RWPE2 (cell line): ENCODE results near the gene ZEB2.

Experiments used
- ATAC-seq: fragments of 200-7000 bp; cut with Tn5 transposase; 3 replicates; pipeline ENCODE4 v1.9.1; 2021; ENCODE audit warnings: low read depth
- DNase-seq: peaks from one replicate; pipeline ENCODE4 v3.0.0-alpha.2; 2020; ENCODE audit warnings: low spot score
- H3K27ac ChIP-seq: fragments of 450-650 bp; 2 replicates; pipeline ENCODE4 v1.5.1; 2017; ENCODE audit warnings: mild to moderate bottlenecking; ENCODE audit not compliant: poor library complexity, severe bottlenecking
- H3K27me3 ChIP-seq: fragments of 250-450 bp; sonication (Bioruptor Pico); 2 replicates; pipeline ENCODE4 v1.5.1; 2021; ENCODE audit warnings: mild to moderate bottlenecking, moderate library complexity; ENCODE audit not compliant: insufficient read depth, poor library complexity, severe bottlenecking
- H3K36me3 ChIP-seq: fragments of 250-450 bp; sonication (Bioruptor Pico); 2 replicates; pipeline ENCODE4 v1.5.1; 2020; ENCODE audit warnings: low read depth, mild to moderate bottlenecking, moderate library complexity
- H3K4me1 ChIP-seq: fragments of 250-450 bp; sonication (Bioruptor Pico); 2 replicates; pipeline ENCODE4 v1.5.1; 2021; ENCODE audit warnings: mild to moderate bottlenecking, moderate library complexity; ENCODE audit not compliant: insufficient read depth, poor library complexity, severe bottlenecking
- H3K4me3 ChIP-seq: fragments of 250-450 bp; sonication (Bioruptor Pico); 2 replicates; pipeline ENCODE4 v1.5.1; 2021; ENCODE audit warnings: mild to moderate bottlenecking, moderate library complexity; ENCODE audit not compliant: severe bottlenecking
- H3K9me3 ChIP-seq: fragments of 250-450 bp; sonication (Bioruptor Pico); 2 replicates; pipeline ENCODE4 v1.5.1; 2021; ENCODE audit warnings: mild to moderate bottlenecking, moderate library complexity; ENCODE audit not compliant: severe bottlenecking
- CTCF ChIP-seq: fragments of 450-650 bp; IDR thresholded peaks from one replicate; pipeline ENCODE4 v1.5.1; 2017; ENCODE audit warnings: mild to moderate bottlenecking, moderate library complexity; ENCODE audit not compliant: poor library complexity, severe bottlenecking

The ZEB2 gene

GRCh38 chr2:144550084-144550483, 30.2 kb upstream of the ZEB2 start:
- peaks cover 13% of the 10 kb centered on the region for H3K4me1 ChIP-seq
- DNase-seq (no peak), ATAC-seq (no peak)
- no peaks in the 10 kb centered on the region for H3K36me3 ChIP-seq
- H3K4me3 ChIP-seq: no peak overlapping the region
- H3K27me3 ChIP-seq: no peaks in the 10 kb centered on the region
- H3K27ac ChIP-seq: no peak overlapping the region
- no peaks in the 10 kb centered on the region for H3K9me3 ChIP-seq
- TF ChIP-seq CTCF: no peak

GRCh38 chr2:144548532-144549191, 28.7 kb upstream of the ZEB2 start:
- Histone ChIP-seq H3K27ac (no peak overlapping the region), H3K4me3 (no peak overlapping the region), H3K36me3 (no peaks in the 10 kb centered on the region), H3K27me3 (no peaks in the 10 kb centered on the region), H3K9me3 (no peaks in the 10 kb centered on the region), H3K4me1 (peaks cover 10% of the 10 kb centered on the region)
- DNase-seq: no peak
- no peak for TF ChIP-seq CTCF
- no peak for ATAC-seq

- no peak for TF ChIP-seq CTCF
- Histone ChIP-seq H3K9me3 (no peaks in the 10 kb centered on the region), H3K27ac (no peak overlapping the region), H3K36me3 (no peaks in the 10 kb centered on the region), H3K4me1 (peaks cover 6% of the 10 kb centered on the region), H3K27me3 (no peaks in the 10 kb centered on the region), H3K4me3 (no peak overlapping the region)
- DNase-seq (no peak), ATAC-seq (no peak)
These were observed 28.2 kb upstream of the ZEB2 start for GRCh38 chr2:144548088-144548487.

GRCh38 chr2:144547494-144547893, 27.6 kb upstream of the ZEB2 start:
- ATAC-seq: no peak
- DNase-seq: no peak
- Histone ChIP-seq H3K27me3 (no peaks in the 10 kb centered on the region), H3K9me3 (no peaks in the 10 kb centered on the region), H3K4me3 (no peak overlapping the region), H3K27ac (no peak overlapping the region), H3K36me3 (no peaks in the 10 kb centered on the region), H3K4me1 (no peaks in the 10 kb centered on the region)
- no peak for TF ChIP-seq CTCF

- Histone ChIP-seq H3K4me1 (no peaks in the 10 kb centered on the region), H3K36me3 (no peaks in the 10 kb centered on the region), H3K27me3 (no peaks in the 10 kb centered on the region), H3K27ac (no peak overlapping the region), H3K9me3 (no peaks in the 10 kb centered on the region), H3K4me3 (no peak overlapping the region)
- no peak for TF ChIP-seq CTCF
- ATAC-seq: no peak
- DNase-seq: no peak
These were observed 27.0 kb upstream of the ZEB2 start for GRCh38 chr2:144546933-144547332.
